Effector memory CD8-positive, alpha-beta T cell (primary cell): ENCODE data around the gene ZFP30.
"Not testable (repeated sequence)": the region's sequence is repeated elsewhere in the genome, so short reads cannot be mapped to it uniquely, and the experiment has no call there.

Experiments used
- ATAC-seq: fragments of 150-1000 bp; cut with Tn5 transposase; replicated peaks from 2 replicates; pipeline ENCODE4 v1.10.0; 2021; ENCODE audit warnings: mild to moderate bottlenecking, moderate library complexity
- DNase-seq, 3 experiments: peaks; one replicate each; pipeline ENCODE4 v3.0.0; 2021
- H3K27ac Mint-ChIP-seq, 2 donors: one replicate each; pipeline ENCODE4 v1.8.0; 2022; ENCODE audit warnings: mild to moderate bottlenecking in 2 of 2, mixed read lengths in 2 of 2, moderate library complexity in 2 of 2
- H3K27me3 Mint-ChIP-seq, 2 donors: one replicate each; pipeline ENCODE4 v1.8.0; 2022; ENCODE audit warnings: mixed read lengths in 2 of 2
- H3K36me3 Mint-ChIP-seq: one replicate; pipeline ENCODE4 v1.8.0; 2022; ENCODE audit warnings: mild to moderate bottlenecking, moderate library complexity, mixed read lengths; ENCODE audit not compliant: insufficient read depth
- H3K4me1 Mint-ChIP-seq, 2 donors: one replicate each; pipeline ENCODE4 v1.8.0; 2022; ENCODE audit warnings: low read depth in 2 of 2, mixed read lengths in 2 of 2
- H3K4me3 Mint-ChIP-seq, 2 donors: one replicate each; pipeline ENCODE4 v1.8.0; 2022; ENCODE audit warnings: mild to moderate bottlenecking in 2 of 2, mixed read lengths in 2 of 2, moderate library complexity in 2 of 2
- H3K9me3 Mint-ChIP-seq, 2 donors: one replicate each; pipeline ENCODE4 v1.8.0; 2022; ENCODE audit warnings: mixed read lengths in 2 of 2
- total RNA-seq, 9 experiments: gene quantifications; one replicate each; lab custom pipeline; 2026; lab: John Stamatoyannopoulos, UW

Gene ZFP30
- 4.9 to 41.0 (median 14.6) reads per million in 9 experiments for total RNA-seq

DNA sequence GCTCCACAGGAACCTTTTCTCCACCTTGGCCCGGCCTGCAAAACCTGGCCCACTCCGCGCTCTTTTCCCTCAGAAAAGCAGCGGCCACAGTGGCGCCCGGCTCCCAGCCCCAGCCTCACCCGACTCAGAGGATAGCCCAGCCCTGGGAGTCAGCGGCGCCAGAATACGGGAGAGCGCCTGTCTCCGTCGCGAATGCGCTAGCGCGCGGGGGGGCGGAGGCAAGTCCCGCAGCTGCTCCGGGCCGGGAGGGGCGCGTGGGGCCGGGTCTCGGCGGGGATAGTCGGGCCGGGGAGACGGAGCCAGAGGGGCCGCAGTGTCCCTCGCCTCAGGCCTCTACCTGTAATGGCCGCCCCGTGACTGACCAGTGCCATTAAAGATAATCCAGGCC, at the start of gene ZFP30:
Gene ZFP30, minus strand, starts transcription at position 165 of the 388 bp plus-strand sequence. CDS start 7,643 bp downstream, outside the sequence.
- Mint-ChIP-seq H3K27me3 (no peaks in the 10 kb centered on the region), H3K4me1 (peaks cover 25 to 29% of the 10 kb centered on the region in 2 donors), H3K4me3 (peak within 1 kb of the TSS; percentile 97), H3K27ac (peak within 1 kb of the TSS; percentile 96 to 97), H3K9me3 (no peaks in the 10 kb centered on the region), H3K36me3 (peaks cover 13% of the 10 kb centered on the region)
- peak; percentile 69 for ATAC-seq
- DNase-seq, result peak; percentile 59 to 67 (median 64)

DNA sequence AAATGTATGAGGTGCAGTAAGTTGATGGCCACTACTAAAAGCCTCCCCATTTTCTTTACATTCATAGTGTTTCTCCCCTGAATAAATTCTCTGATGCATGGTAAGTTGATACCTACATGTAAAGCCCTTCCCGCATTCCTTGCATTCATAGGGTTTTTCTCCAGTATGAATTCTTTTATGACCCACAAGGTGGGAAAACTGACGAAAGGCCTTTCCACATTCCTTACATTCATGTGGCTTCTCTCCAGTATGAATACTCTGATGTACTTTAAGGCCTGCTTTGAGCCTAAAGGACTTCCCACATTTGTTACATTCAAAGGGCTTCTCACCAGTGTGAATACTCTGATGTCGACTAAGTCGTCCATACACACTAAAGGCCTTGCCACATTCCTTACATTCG, 43.8 kb upstream of the ZFP30 start:
- DNase-seq (no peak), ATAC-seq (no peak)
- H3K27ac Mint-ChIP-seq, result no peak overlapping the region
- no peaks in the 10 kb centered on the region for H3K4me1 Mint-ChIP-seq
- no peaks in the 10 kb centered on the region for H3K27me3 Mint-ChIP-seq
- peaks cover 14% of the 10 kb centered on the region for H3K36me3 Mint-ChIP-seq
- H3K4me3 Mint-ChIP-seq, result no peak overlapping the region
- peaks cover 10 to 41% of the 10 kb centered on the region in 2 donors for H3K9me3 Mint-ChIP-seq

DNA sequence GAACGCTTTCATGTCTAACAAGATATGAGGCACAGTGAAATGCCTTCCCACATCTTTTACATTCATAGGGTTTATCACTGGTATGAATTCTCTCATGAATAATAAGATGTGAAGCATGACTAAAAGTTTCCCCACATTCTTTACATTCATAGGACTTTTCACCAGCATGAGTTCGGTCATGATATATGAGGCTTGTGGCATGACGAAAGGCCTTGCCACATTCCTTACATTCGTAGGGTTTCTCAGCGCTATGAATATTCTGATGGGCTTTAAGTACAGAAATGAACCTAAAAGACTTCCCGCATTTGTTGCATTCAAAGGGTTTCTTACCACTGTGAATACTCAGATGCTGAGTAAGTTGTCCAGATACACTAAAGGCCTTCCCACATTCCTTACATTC, 43.0 kb upstream of the ZFP30 start:
- Mint-ChIP-seq H3K36me3 (peaks cover 13% of the 10 kb centered on the region), H3K27me3 (no peaks in the 10 kb centered on the region), H3K27ac (no peak overlapping the region), H3K4me1 (no peaks in the 10 kb centered on the region), H3K9me3 (peaks cover 10 to 41% of the 10 kb centered on the region in 2 donors), H3K4me3 (no peak overlapping the region)
- no peak for ATAC-seq
- DNase-seq, result no peak

DNA sequence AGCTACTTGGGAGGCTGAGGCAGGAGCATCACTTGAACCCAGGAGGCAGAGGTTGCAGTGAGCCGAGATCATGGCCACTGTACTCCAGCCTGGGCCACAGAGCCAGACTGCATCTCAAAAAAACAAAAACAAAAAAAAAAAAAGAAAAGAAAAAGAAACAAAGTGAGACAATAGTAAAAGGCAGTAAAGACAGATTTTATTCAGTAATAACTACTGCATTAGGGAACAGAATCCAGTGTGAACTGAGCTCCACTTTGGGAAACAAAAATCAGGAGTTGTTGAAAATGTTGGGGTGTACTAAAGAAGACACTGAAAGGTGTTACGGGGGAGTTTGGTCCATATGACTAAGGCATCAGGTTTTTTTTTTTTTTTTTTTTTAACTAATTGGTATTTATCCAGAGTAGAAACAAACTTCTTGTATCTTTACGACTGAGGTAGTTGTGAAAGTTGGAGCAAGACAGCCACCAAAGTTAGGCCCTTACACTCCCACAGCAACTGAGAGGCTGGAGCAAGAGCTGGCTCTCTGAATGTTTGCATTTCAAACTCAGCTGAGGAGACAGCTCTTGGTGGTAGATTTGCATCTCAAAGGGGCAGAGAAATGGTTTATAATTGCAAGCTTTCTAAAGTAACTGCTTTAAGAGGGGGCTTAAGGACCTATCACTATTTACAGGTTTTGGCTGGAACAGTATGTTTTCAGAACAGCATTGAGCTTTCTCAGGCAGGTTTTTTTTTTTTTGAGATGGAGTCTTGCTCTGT, 40.1 kb upstream of the ZFP30 start:
- Mint-ChIP-seq H3K27ac (no peak overlapping the region), H3K36me3 (peaks cover 12% of the 10 kb centered on the region), H3K4me1 (peaks cover 7 to 8% of the 10 kb centered on the region in 2 donors), H3K9me3 (peaks cover 10 to 30% of the 10 kb centered on the region in 2 donors), H3K27me3 (no peaks in the 10 kb centered on the region), H3K4me3 (no peak overlapping the region)
- DNase-seq (no peak), ATAC-seq (no peak)

DNA sequence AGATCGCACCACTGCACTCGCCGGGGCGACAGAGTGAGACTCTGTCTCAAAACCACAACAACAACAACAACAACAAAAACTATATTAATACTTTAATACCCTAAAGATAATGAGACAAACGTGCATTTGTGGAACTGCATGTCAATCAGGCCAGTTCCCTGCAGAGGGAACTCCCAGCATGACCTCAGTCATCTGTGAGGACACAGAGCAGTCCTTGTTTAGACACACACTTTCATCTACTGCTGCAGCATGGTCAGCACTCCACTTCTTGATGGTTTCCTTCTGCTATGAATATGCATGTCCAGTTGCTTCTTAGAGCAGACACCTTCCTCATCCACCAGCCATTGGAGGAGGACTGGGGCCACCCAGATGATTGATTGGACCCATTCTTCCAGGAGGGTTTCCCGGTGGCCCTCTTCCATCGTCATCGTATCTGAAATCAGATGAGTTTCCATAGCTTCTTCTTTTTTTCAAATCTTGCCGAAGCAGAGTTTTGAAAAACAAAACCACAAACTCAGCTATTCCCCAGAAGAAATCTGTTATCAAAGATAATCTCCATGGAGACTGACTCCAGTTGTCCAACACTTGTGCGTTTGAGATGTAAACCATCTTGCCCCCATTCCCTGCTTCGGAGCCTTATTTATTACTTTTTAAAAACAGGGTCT, 37.8 kb upstream of the ZFP30 start:
- no peak for DNase-seq
- Mint-ChIP-seq H3K4me3 (peak overlapping the region; percentile 36 to 95), H3K9me3 (peaks cover 6 to 14% of the 10 kb centered on the region in 2 donors), H3K27me3 (no peaks in the 10 kb centered on the region), H3K4me1 (peaks cover 7 to 8% of the 10 kb centered on the region in 2 donors), H3K27ac (no peak overlapping the region), H3K36me3 (peaks cover 7% of the 10 kb centered on the region)
- ATAC-seq, result no peak

DNA sequence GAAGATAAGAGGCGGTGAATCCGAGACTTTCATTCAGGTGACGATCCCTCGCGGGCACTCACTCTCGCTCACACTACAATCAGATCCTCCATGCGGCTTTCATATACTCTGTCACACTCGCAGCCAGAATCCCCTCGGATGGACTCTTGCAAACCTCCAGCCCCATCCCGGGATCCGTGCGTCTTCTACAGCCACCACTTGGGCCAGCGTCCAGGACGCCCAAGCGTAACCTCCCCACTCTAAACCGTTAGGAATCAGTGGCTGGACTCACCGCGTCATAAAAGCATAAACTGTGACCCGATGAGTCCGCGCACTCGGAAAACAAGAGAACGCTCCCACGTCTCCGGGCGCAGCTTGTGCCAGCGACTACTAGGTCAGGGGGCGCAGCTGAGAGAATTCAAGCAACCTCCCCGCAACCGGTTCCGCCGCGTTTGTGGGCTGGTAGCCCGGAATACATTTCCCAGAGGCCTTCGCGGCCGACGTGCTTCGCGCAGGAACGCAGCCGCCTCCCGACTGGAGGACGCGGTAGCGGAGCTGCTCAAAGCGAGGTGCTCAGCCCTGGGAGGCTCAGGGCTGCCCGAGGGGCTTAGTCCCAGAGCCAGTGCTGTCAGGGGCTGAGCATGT, 36.7 kb upstream of the ZFP30 start:
- ATAC-seq, result peak; percentile 96
- Mint-ChIP-seq H3K4me3 (peak overlapping the region; percentile 95), H3K36me3 (peaks cover 12% of the 10 kb centered on the region)

DNA sequence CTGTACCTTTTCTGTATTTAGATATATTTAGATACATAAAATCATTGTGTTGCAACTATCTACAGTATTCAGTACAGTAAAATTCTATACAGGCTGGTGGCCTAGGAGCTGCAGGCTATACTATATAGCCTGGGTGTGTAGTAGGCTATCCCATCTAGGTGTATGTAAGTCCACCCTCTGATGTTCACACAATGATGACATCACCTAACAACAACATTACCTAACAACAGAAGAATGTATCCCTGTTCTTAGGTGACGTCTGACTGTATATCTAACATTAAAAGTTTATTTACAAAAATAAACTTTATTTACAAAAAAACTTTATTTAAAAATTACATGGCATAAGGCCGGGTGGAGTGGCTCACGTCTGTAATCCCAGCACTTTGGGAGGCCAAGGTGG, 28.3 kb upstream of the ZFP30 start:
- no peaks in the 10 kb centered on the region for H3K27me3 Mint-ChIP-seq
- peaks cover 7 to 10% of the 10 kb centered on the region in 2 donors for H3K9me3 Mint-ChIP-seq

More for the DNA sequence above, 36.7 kb upstream of the ZFP30 start:
- H3K27me3 Mint-ChIP-seq, result no peaks in the 10 kb centered on the region
- peaks cover 7 to 8% of the 10 kb centered on the region in 2 donors for H3K4me1 Mint-ChIP-seq
- peak overlapping the region; percentile 92 to 94 for H3K27ac Mint-ChIP-seq
- H3K9me3 Mint-ChIP-seq, result peaks cover 3% of the 10 kb centered on the region in 2 donors
- peak; percentile 60 to 67 (median 65) for DNase-seq

DNA sequence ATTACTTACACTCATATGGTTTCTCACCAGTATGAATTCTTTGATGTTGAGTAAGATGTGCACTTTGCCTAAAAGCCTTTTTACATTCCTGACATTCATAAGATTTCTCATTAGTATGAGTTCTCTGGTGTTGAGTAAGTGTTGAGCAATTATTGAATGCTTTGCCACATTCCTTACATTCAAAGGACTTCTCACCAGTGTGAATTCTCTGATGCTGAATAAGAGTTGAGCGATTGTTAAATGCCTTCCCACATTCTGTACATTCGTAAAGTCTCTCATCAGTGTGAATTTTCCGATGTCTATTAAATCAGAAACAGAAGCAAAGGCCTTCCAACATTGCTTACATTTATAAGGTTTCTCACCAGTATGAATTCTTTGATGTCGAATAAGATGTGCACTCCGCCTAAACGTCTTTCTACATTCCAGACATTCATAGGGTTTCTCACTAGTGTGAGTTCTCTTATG, 14.2 kb upstream of the ZFP30 start:
- no peak for DNase-seq
- ATAC-seq, result no peak
- Mint-ChIP-seq H3K9me3 (peaks cover 2 to 7% of the 10 kb centered on the region in 2 donors), H3K27ac (no peak overlapping the region), H3K36me3 (no peaks in the 10 kb centered on the region), H3K4me1 (no peaks in the 10 kb centered on the region), H3K4me3 (no peak overlapping the region), H3K27me3 (no peaks in the 10 kb centered on the region)

More for the DNA sequence above, 28.3 kb upstream of the ZFP30 start:
- Mint-ChIP-seq H3K4me3 (no peak overlapping the region), H3K36me3 (peaks cover 5% of the 10 kb centered on the region), H3K4me1 (no peaks in the 10 kb centered on the region), H3K27ac (no peak overlapping the region)
- no peak for ATAC-seq
- DNase-seq, result no peak

DNA sequence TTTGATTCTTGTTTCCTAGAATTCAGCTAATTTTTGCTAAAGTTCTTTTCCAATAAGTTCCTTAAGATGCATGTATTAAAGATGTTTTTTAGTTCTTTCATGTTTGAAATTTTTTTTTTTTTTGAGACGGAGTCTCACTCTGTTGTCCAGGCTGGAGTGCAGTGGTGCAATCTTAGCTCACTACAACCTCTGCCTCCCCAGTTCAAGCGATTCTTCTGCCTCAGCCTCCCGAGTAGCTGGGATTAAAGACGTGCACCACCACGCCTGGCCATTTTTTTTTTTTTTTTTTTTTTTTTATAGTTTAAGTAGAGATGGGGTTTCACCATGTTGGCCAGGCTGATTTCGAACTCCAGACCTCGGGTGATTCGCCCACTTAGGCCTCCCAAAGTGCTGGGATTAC, 1.9 kb upstream of the ZFP30 start:
- H3K36me3 Mint-ChIP-seq, H3K9me3 Mint-ChIP-seq, ATAC-seq, H3K27ac Mint-ChIP-seq, DNase-seq, H3K27me3 Mint-ChIP-seq: not testable (repeated sequence)
- Mint-ChIP-seq H3K4me3 (peak overlapping the region; percentile 97), H3K4me1 (peaks cover 25 to 29% of the 10 kb centered on the region in 2 donors)

DNA sequence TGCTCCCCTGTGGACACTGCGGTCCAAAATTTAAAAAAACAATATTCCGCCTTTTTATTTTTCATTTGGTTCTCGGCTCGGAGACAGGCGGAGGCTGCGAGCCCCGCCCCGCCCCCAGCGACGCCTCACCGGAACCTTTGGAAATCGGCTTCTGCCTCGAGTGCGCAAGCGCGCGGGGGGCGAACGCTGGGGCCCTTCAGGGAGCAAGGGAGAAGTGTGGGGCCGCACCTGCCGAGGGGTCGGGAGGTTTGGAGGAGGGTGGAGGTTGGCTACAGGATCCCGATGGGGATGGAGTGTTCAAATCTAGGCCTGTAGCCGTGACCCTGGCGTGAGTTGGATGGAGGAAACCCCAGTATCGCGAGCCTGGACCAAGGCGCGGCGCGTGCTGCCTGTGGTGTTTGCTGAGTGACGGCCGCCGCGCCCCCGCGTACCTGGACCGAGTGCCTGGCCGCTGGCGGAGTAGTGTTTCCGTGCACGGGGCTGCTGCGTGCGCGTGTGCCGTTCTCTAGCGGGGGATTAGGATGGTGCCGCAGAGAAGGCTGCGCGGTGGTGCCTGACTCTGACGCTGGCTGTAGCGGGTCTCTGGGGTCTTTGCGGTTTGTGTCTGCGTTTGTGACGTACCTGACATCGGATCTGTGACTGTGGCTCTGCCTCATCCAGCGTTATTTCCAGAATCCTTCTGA, 565 bp upstream of the ZFP30 start:
- ATAC-seq, result peak; percentile 79
- Mint-ChIP-seq H3K36me3 (peaks cover 9% of the 10 kb centered on the region), H3K9me3 (no peaks in the 10 kb centered on the region), H3K4me3 (peak overlapping the region; percentile 97), H3K4me1 (peaks cover 25 to 29% of the 10 kb centered on the region in 2 donors), H3K27ac (peak overlapping the region; percentile 96 to 97), H3K27me3 (no peaks in the 10 kb centered on the region)
- DNase-seq, result peak; percentile 68 to 75 (median 69)

DNA sequence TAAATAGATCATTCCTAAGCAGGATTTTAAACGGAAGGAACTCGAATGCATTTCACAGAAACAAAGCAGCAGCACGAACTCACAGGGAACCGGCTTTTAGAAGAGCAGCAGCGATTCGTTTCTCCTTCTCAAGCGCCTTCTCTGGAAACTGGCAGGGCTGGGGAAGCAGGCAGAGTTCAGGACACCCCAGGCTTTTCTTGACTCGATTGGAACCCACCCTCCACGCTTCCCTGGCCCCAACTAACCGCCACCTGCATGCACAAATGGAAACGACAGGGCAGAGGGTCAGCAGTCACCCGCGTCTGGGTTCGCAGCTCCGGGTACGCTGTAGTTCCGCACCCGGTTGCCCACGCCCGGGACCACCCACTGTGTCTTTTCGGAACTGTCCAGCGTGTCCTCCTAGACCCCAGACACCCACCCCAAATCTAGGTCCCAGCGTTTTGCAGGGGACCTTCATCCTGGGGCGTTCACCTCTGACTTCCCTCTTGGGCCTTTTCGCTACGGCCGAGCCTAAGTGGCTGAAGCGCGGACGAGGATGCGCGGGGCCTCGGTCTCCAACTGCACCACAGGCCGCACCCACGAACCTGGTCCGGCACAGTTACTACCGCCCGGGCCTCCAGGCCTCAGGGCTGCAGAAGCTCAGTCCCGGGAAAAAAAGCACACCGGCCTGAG, 500 bp downstream of the ZFP30 start:
- ATAC-seq, result peak; percentile 7
- H3K4me3 Mint-ChIP-seq, result peak overlapping the region; percentile 97
- no peaks in the 10 kb centered on the region for H3K9me3 Mint-ChIP-seq
- DNase-seq, result peak; percentile 1 to 5 (median 1)
- H3K27ac Mint-ChIP-seq, result peak overlapping the region; percentile 96 to 97
- H3K27me3 Mint-ChIP-seq, result no peaks in the 10 kb centered on the region
- peaks cover 25 to 29% of the 10 kb centered on the region in 2 donors for H3K4me1 Mint-ChIP-seq
- H3K36me3 Mint-ChIP-seq, result peaks cover 18% of the 10 kb centered on the region

DNA sequence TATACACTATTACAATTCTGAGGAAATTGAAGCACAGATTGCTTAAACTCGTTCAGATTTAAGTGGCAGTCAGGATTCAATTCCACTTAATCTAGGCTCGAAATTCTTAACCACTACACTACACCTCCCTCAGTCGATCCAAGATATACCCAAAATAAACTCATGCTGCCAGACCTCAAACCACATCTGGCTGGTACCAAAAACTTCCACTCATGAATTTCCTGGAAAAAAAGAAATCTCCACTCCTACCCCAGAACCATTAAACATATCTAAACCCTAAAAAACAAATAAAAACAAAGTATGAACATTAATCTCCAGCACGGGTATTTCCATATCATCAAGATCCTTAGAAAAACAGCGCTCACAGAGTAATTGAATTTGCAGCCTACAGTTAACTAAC, 1.1 kb downstream of the ZFP30 start:
- H3K4me3 Mint-ChIP-seq, result peak overlapping the region; percentile 97
- H3K36me3 Mint-ChIP-seq, result peaks cover 25% of the 10 kb centered on the region
- no peaks in the 10 kb centered on the region for H3K9me3 Mint-ChIP-seq

More for the DNA sequence above, 1.1 kb downstream of the ZFP30 start:
- H3K27ac Mint-ChIP-seq, result peak overlapping the region; percentile 96 to 97
- no peak for ATAC-seq
- no peaks in the 10 kb centered on the region for H3K27me3 Mint-ChIP-seq
- peaks cover 25 to 29% of the 10 kb centered on the region in 2 donors for H3K4me1 Mint-ChIP-seq
- no peak for DNase-seq
